Activated CD8-positive, alpha-beta memory T cell treated with anti-CD3 and anti-CD28 coated beads for 1 hour (primary cell): ENCODE measurements around the gene GRID1.

Experiments used
- DNase-seq, 2 donors: peaks; one replicate each; pipeline ENCODE4 v3.0.0-alpha.2; 2020; ENCODE audit warnings: low read depth in 1 of 2; ENCODE audit errors: extremely low read depth in 1 of 2

Gene GRID1

GRCh38 chr10:86316990-86317389, 49.6 kb downstream of the GRID1 start:
- no peak for DNase-seq

- DNase-seq, result no peak
Measured at GRCh38 chr10:86316274-86316835, 50.2 kb downstream of the GRID1 start.

- DNase-seq, result no peak
Measured at GRCh38 chr10:86315549-86315942, 51.0 kb downstream of the GRID1 start.

GRCh38 chr10:86314616-86315548, 51.7 kb downstream of the GRID1 start:
- DNase-seq, result no peak

GRCh38 chr10:86313621-86314041, 53.0 kb downstream of the GRID1 start:
- DNase-seq, result no peak

- DNase-seq, result no peak
Measured at GRCh38 chr10:86312701-86313270, 53.8 kb downstream of the GRID1 start.

GRCh38 chr10:86311906-86312305, 54.7 kb downstream of the GRID1 start:
- DNase-seq, result no peak

- DNase-seq, result no peak
Measured at GRCh38 chr10:86311190-86311589, 55.4 kb downstream of the GRID1 start.

- no peak for DNase-seq
Measured at GRCh38 chr10:86310702-86311101, 55.9 kb downstream of the GRID1 start.

- no peak for DNase-seq
Measured at GRCh38 chr10:86310291-86310690, 56.3 kb downstream of the GRID1 start.

GRCh38 chr10:86308056-86308455, 58.5 kb downstream of the GRID1 start:
- no peak for DNase-seq

GRCh38 chr10:86306628-86307278, 59.8 kb downstream of the GRID1 start:
- DNase-seq, result no peak

GRCh38 chr10:86305521-86305920, 61.1 kb downstream of the GRID1 start:
- DNase-seq, result no peak

- DNase-seq, result no peak
Measured at GRCh38 chr10:86304436-86304835, 62.2 kb downstream of the GRID1 start.

GRCh38 chr10:86303626-86304025, 63.0 kb downstream of the GRID1 start:
- no peak for DNase-seq

- no peak for DNase-seq
Measured at GRCh38 chr10:86301971-86302370, 64.6 kb downstream of the GRID1 start.

GRCh38 chr10:86300931-86301830, 65.4 kb downstream of the GRID1 start:
- no peak for DNase-seq

GRCh38 chr10:86300399-86300925, 66.1 kb downstream of the GRID1 start:
- DNase-seq, result no peak

- DNase-seq, result no peak
Measured at GRCh38 chr10:86299562-86299961, 67.0 kb downstream of the GRID1 start.

GRCh38 chr10:86298501-86299001, 68.0 kb downstream of the GRID1 start:
- DNase-seq, result no peak
